Subcutaneous adipose tissue (tissue), 4 donors: ENCODE data around the gene ETV3. TPM values are rescaled to one million over a fixed set of nuclear protein-coding genes. Genes with fewer than 3 reads are reported as not detected.

ENCODE experiments used
- CTCF ChIP-seq: fragments of 450-650 bp; IDR thresholded peaks from one replicate; pipeline ENCODE4 v1.5.1; 2016; ENCODE audit warnings: low read depth, mild to moderate bottlenecking, control low read depth, antibody characterized with exemption, moderate library complexity
- total RNA-seq, 4 donors: library from RNA; depleted of rRNA; stranded (reverse); fragments of >200 nt; gene quantifications; one replicate each; pipeline ENCODE4 v1.1.0, GENCODE V29; 2016

The ETV3 gene
- total RNA-seq, 4 donors from 2014 or later: 18.9 to 26.4 (median 22.7) TPM

- no peak for TF ChIP-seq CTCF
Measured at GRCh38 chr1:157141212-157141855, 3.1 kb upstream of the ETV3 start.

- TF ChIP-seq CTCF: no peak
Measured at GRCh38 chr1:157140063-157140588, 1.9 kb upstream of the ETV3 start.

GRCh38 chr1:157139052-157139715 is 989 bp upstream of the ETV3 start:
- TF ChIP-seq CTCF: no peak

- no peak for TF ChIP-seq CTCF
Measured at GRCh38 chr1:157137408-157138219, 581 bp downstream of the ETV3 start.

- TF ChIP-seq CTCF: no peak
Measured at GRCh38 chr1:157137046-157137407, 1.2 kb downstream of the ETV3 start.

- TF ChIP-seq CTCF: no peak
Measured at GRCh38 chr1:157136133-157136532, 2.1 kb downstream of the ETV3 start.

GRCh38 chr1:157135646-157136045 is 2.5 kb downstream of the ETV3 start:
- TF ChIP-seq CTCF: no peak
